Right forelimb (tissue), 1 donor: ENCODE measurements around the gene TEC.

Experiments used
- DNase-seq: peaks from one replicate; pipeline ENCODE4 v3.0.0-alpha.2; 2018

TEC gene

DNA sequence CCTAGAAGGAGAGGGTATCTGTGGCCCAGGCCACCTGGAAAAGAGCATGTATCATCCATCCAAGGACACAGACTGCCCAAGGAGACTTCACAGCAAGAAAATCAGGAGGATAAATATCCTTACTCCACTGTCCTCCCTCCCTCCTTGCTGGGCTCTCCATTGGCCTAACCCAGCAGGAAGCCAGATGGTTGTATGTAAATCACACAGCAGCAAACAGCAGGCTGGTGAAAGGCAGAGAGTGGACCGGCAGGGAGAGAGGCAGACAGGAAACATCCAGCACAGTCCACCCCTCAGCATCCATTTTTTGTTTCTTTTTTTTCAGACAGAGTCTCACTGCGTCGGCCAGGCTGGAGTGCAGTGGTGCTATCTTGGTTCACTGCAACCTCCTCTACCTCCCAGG lies 153.1 kb downstream of the TEC start:
- no peak for DNase-seq

DNA sequence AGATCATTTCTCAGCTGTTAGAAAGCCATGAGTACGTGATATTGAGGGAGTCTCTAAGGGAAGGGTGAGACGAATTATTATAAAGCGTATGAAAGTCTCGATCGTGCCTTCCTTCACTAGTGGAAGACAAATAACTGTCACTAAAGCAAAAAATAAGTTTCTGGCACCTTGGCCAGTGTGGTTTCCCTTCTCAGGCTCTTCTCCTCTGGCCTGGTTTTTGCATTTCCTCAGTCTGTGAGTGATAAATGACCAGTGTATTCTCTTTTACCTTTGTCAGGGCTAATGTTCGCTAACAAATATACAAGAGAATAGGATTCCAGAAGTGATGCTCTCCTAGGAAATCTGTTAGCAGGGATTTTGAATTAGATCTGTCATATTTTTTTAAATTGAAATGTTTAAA lies 155.2 kb downstream of the TEC start:
- DNase-seq = no peak

DNA sequence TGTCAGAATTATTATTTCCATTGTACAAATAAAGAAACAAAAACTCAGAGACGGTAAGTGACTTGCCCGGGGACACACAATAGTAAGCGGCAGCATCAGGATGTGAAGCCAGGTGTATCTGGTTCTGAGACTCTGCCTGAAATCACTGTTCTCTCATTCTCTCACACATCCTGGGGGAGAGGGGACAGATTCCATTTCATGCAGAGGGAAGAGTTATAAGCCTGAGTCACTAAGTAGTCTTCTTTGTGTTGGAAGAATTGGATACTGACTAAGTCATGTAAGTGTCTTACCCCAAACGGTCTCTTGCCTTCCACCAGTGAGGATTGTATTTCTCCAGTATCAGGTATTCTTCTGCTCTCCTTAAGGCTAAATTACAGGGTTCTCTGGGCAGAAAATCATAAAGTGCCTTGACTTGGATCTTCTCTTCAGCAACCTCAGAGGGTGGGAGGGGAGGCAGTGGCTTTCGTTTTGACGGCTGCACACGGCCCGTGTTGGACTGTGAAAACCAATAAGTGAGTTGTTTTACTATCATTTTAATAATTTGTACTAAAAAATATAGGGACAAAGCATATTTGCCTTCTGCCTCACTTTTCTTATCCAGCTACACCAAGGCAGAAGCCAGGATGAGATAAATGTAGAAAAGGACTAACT lies 157.5 kb downstream of the TEC start:
- DNase-seq = no peak

DNA sequence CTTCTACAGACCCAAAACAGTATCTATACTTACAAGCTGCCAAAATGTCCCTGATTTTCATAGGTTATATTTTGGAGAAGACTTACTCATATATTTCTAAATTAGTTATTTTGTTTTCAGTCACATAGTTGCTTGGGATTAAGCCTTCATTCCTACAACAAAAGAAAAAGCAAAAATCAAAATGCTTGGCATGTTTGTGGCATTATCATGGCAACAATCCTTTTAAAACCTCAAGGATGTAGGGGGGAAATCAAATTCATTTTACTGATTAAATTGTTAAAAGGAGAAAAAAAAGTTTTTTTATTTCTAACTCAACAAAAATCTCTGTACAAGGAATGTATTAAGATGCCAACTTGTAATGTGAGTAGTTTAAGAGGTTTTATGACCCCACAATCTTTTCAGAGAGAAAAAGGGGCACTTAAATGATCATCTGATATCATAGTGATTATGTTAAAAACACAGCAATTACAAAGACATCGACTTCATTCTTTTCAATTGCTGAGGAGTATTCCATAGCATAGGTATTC lies 159.1 kb downstream of the TEC start:
- DNase-seq = no peak

DNA sequence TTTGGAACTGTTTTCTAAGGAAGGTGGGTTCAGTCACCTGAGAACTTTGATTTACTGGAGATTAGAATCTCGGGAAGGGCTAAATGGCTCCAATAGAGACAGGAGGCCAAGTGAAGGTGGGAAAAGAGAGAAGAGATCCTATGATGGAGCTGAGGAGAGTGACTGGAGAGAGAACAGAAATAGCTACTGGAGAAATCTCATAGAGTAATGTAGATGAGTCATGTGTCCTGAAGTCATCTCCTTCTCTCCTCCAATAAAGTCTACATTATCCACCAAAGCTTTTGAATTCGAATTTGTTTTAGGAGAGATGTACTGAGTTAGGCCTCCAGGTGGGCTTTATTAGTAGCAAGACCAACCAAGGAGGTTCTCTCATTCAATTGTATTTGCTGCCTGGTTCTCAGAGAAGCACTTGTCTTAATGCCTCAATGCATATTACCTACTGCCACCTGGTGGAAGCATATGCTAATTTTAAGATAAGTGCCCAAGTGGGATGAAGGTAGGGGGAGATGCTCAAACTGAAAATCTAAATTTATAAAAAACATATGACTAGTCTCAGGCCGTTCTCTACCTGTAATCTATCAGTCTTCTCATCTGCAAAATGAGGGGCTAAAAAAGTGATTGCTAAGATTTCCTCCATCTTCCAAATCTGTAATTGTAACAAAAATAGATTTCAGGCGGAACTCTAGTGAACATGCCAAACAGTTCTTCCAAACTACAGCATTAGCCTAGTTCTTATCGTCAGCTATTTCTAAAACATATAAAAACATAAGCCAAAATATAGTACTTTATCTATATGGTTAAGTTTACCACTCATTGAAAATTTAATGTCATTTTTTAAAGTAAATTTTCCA lies 160.0 kb downstream of the TEC start:
- DNase-seq = no peak

DNA sequence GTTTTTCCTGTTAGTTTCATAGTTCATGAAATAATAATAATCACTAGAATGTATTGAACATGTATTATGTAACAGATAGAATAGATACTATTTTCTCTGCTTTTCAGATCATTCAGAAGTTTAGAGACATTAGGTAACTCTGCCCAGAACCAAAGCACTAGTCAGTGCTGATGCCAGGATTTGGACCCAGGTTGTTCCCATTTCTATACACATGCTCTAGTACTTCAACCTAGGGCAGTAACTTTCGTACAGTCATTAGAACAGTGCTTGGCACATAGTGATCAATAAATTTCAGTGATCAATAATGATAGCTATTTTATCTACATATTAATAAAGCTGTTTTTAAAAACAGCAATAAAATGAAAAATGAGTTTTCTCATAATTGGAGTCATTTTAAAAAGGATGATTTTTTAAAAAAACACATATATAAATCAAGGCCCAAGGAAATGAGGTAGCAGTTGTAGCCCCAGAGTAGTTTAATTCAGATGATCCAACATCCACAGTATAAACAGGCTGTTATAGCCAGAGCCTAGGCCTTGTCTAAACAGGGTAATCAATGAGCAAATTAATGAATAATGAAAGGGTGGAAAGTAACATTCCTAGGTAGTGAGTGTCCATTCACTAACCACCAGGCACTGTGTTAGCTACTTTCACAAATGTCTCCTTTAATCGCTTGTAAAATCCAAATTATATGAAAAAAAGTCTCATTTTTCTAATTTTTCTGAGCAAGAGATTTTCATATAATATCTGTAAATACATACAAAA lies 161.1 kb downstream of the TEC start:
- no peak for DNase-seq

DNA sequence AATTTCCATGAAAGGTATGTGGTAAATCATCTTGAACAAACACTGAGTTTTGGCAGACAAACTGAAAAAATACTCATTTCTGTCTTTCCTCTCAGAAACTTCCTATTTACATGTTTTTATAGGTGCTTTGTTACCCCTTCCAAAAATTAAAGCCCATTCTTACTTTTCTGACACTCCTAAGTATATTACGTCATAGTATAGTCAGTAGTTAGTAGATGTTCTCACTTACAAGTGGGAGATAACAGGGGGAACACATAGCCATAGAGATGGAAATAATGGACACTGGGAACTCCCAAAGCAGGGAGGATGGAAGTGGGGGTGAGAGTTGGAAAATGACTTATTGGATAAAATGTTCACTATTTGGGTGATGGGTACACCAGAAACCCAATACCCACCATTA lies 164.4 kb downstream of the TEC start:
- DNase-seq = no peak

DNA sequence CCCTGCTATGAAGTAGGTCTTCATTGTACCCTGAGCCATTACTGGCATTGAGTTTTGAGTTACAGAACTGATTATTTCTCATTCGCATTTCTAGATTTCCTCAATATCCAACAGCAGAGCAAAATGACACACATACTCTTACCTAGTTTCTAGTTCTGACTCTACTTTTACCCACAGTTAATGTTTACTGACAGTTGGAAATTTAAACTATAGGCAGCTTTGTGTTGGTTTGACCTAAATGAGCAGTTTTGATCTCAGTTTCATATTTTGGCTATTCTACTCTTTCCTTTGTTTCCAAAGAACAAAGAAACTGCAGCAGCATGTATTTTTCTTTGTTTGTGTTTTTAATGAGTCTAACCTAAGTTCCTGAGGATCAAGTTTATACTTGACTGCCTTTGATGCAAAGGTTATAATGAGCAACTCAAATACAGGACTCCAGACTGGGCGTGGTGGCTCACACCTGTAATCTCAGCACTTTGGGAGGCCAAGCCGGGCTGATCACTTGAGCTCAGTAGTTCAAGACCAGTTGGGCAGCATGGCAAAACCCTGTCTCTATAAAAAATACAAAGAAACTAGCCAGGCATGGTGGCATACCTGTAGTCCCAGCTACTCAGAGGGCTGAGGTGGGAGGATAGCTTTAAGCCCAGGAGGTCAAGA lies 166.0 kb downstream of the TEC start:
- DNase-seq = no peak

DNA sequence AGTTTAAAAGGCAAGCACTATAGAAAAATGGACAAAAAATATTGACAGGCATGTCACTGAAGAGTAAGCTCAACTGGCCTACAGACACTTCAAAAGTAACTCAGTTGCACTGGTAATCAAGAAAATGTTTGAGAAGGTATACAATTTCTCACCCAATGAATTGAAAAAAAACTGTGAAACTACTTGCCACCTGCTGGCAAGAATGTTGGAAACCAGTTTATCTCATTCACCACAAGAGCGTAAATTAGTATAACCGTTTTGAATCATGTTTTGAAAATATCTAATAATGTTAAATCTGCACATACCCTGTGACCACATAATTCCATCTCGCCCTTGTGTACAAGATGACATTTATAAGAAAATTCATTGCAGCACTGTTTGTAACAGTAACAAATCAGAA lies 167.3 kb downstream of the TEC start:
- DNase-seq = no peak

DNA sequence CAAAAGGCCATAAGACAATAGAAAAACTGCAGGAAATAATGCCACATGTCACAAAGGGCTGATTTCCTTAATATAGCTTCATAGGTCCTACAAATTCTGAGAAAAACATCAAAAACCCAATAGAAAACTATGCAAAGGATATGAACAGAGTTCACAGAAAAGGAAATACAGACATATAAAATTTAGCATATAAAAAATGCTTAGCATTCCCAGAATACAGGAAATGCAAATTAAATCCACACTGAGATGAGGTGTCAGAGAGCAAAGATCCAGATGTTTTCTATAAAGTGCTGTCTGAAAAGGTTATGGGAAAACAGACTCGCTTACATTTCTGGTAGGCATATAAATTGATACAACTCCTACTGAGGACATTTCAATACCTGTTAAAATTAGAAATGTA lies 169.4 kb downstream of the TEC start:
- DNase-seq = no peak

DNA sequence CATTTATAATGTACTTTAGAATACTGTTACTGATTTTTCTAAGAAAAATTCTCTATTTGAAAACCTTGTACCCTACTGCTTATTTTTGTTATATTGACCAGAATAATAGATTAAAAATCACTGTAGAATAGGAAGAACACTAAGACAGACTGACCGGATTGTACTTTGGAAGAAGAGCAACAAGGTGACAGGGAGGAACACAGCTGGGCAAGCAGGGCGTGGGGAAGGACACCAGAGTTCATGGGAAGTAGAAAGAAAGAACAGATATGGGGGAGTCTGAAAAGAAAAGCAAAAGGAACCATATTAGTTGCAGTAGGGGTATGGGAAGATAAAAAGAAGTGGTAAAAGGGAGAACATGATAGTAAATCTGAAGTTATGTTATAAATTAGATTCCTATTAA lies 174.2 kb downstream of the TEC start:
- no peak for DNase-seq

DNA sequence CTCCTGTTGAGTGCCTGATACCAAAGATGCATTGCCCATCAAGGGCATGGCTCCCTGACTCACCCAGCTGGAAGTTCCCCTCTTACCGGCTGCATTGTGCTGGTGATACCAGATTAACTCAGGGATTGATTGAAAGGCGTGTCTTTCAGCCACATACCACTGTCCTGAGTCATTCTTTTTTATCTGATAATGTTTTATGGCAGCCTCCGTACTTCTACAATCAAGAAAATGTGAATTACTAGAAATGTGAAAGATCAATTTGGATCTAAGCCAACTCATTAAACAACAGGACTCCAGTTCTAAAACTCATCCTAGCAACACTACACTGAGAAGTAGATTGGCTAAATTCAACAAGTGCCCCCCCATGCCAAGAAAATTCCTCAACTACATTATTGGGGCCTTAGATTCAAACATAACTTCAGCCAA lies 175.6 kb downstream of the TEC start:
- no peak for DNase-seq

DNA sequence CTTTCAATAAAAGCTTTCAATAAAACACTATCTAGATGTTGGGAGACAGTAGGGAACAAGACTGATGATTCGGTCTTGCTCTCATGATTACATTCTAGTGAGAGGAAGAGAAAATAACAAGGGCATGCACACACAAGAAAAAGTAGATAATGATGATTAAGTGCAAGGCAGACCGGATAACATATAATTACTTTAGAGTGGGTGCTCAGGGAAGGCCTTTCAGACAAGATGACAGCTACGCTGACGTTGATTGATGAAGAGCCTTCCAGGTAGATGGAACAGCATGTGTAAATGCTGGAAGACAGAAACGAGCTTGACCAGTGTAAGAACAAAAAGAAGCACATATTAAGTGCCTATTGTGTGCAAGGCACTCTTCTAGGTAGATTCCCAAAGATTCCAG lies 179.0 kb downstream of the TEC start:
- no peak for DNase-seq

DNA sequence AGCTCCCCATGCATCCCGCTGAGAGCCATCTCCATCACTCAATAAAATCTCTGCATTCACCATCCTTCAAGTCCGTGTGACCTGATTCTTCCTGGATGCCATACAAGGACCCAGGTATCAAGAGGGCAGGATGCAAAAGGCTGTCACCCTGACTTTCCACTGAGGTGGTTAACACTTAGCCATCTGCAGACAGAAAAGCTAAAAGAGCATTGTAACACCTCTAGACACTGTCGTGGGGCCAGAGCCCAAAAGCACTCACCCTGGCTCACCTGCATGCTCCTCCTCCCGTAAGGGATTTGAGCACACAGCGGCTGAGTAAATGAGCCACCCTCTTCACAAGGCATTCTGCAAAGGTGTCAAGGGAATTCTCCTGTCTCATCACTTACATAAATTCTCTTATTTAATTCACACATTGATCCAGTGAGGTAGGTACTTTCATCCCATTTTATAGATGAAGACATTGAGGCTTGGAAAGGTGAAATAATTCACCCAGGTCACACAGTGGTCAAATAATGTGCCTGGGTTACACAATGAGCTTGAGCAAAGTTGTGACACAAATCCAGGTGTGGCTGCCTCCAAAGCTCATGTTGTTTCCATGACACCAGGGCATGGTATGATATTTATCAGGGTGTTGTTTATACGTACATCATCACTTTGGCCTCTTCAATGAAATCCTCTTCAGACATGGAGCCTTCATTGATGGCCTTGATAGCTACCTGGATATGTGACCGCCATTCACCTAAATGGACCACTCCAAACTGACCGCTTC lies 183.6 kb downstream of the TEC start:
- DNase-seq = no peak
